Naive B cell (primary cell): ENCODE measurements around the gene APOC4. TPM values are rescaled to one million over a fixed set of nuclear protein-coding genes. Genes with fewer than 3 reads are reported as not detected.
"Not testable (repeated sequence)": the region's sequence is repeated elsewhere in the genome, so short reads cannot be mapped to it uniquely, and the experiment has no call there.

ENCODE experiments used
- ATAC-seq, 2 donors: fragments of 150-1000 bp; cut with Tn5 transposase; 2 replicates each; pipeline ENCODE4 v1.10.0; 2021; ENCODE audit warnings: low read depth in 2 of 2, mild to moderate bottlenecking in 2 of 2, moderate library complexity in 2 of 2
- DNase-seq: peaks from one replicate; pipeline ENCODE4 v3.0.0; 2022
- H3K27ac Mint-ChIP-seq, 6 donors: one replicate each; pipeline ENCODE4 v1.8.0; 2020 to 2022; ENCODE audit warnings: mild to moderate bottlenecking in 6 of 6, mixed read lengths in 6 of 6, moderate library complexity in 5 of 6, inconsistent platforms in 2 of 6
- H3K27me3 Mint-ChIP-seq, 3 donors: one replicate each; pipeline ENCODE4 v1.8.0; 2021 to 2022; ENCODE audit warnings: mixed read lengths in 3 of 3, mild to moderate bottlenecking in 1 of 3
- H3K36me3 Mint-ChIP-seq, 2 donors: one replicate each; pipeline ENCODE4 v1.8.0; 2020 to 2022; ENCODE audit warnings: mixed read lengths in 2 of 2, inconsistent platforms in 1 of 2, mild to moderate bottlenecking in 1 of 2
- H3K4me1 Mint-ChIP-seq, 3 donors: one replicate each; pipeline ENCODE4 v1.8.0; 2020 to 2022; ENCODE audit warnings: mixed read lengths in 3 of 3, inconsistent platforms in 1 of 3, mild to moderate bottlenecking in 1 of 3, moderate library complexity in 1 of 3
- H3K4me3 Mint-ChIP-seq, 8 donors: one replicate each; pipeline ENCODE4 v1.8.0; 2020 to 2022; ENCODE audit warnings: mild to moderate bottlenecking in 8 of 8, mixed read lengths in 8 of 8, moderate library complexity in 8 of 8, inconsistent platforms in 2 of 8
- H3K9me3 Mint-ChIP-seq, 7 donors: one replicate each; pipeline ENCODE4 v1.8.0; 2020 to 2022; ENCODE audit warnings: mixed read lengths in 7 of 7, mild to moderate bottlenecking in 5 of 7, inconsistent platforms in 2 of 7, moderate library complexity in 1 of 7
- polyA plus RNA-seq, 6 donors: library from polyadenylated mRNA; unstranded; fragments of 300-500 nt; fragmentation: Illumina TruSeq; gene quantifications; one replicate each; pipeline ENCODE4 v1.2.3, GENCODE V29; 2021; ENCODE audit warnings: low read depth in 6 of 6

Gene APOC4
- polyA plus RNA-seq, 6 donors from 2014 or later, result not detected

DNA sequence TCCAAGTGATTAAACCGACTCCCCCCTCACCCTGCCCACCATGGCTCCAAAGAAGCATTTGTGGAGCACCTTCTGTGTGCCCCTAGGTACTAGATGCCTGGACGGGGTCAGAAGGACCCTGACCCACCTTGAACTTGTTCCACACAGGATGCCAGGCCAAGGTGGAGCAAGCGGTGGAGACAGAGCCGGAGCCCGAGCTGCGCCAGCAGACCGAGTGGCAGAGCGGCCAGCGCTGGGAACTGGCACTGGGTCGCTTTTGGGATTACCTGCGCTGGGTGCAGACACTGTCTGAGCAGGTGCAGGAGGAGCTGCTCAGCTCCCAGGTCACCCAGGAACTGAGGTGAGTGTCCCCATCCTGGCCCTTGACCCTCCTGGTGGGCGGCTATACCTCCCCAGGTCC lies 34.4 kb upstream of the APOC4 start:
- Mint-ChIP-seq H3K4me3 (no peak overlapping the region), H3K27ac (no peak overlapping the region), H3K36me3 (peaks cover 0 to 4% of the 10 kb centered on the region in 2 donors), H3K9me3 (peaks cover 0 to 4% (median 0%) of the 10 kb centered on the region in 7 donors), H3K4me1 (peaks cover 7 to 25% (median 17%) of the 10 kb centered on the region in 3 donors), H3K27me3 (peaks cover 14 to 55% (median 46%) of the 10 kb centered on the region in 3 donors)
- DNase-seq (no peak), ATAC-seq (no peak)

DNA sequence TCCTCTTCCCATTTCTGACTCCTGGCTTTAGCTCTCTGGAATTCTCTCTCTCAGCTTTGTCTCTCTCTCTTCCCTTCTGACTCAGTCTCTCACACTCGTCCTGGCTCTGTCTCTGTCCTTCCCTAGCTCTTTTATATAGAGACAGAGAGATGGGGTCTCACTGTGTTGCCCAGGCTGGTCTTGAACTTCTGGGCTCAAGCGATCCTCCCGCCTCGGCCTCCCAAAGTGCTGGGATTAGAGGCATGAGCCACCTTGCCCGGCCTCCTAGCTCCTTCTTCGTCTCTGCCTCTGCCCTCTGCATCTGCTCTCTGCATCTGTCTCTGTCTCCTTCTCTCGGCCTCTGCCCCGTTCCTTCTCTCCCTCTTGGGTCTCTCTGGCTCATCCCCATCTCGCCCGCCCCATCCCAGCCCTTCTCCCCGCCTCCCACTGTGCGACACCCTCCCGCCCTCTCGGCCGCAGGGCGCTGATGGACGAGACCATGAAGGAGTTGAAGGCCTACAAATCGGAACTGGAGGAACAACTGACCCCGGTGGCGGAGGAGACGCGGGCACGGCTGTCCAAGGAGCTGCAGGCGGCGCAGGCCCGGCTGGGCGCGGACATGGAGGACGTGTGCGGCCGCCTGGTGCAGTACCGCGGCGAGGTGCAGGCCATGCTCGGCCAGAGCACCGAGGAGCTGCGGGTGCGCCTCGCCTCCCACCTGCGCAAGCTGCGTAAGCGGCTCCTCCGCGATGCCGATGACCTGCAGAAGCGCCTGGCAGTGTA lies 33.8 kb upstream of the APOC4 start:
- DNase-seq (no peak), ATAC-seq (no peak)
- peaks cover 7 to 24% (median 19%) of the 10 kb centered on the region in 3 donors for H3K4me1 Mint-ChIP-seq
- no peaks in the 10 kb centered on the region for H3K36me3 Mint-ChIP-seq
- peak overlapping the region in 2 of 6 donors; percentile 56 to 61 for H3K27ac Mint-ChIP-seq
- H3K9me3 Mint-ChIP-seq, result peaks cover 0 to 4% (median 0%) of the 10 kb centered on the region in 7 donors
- H3K4me3 Mint-ChIP-seq, result no peak overlapping the region
- H3K27me3 Mint-ChIP-seq, result peaks cover 14 to 62% (median 52%) of the 10 kb centered on the region in 3 donors

DNA sequence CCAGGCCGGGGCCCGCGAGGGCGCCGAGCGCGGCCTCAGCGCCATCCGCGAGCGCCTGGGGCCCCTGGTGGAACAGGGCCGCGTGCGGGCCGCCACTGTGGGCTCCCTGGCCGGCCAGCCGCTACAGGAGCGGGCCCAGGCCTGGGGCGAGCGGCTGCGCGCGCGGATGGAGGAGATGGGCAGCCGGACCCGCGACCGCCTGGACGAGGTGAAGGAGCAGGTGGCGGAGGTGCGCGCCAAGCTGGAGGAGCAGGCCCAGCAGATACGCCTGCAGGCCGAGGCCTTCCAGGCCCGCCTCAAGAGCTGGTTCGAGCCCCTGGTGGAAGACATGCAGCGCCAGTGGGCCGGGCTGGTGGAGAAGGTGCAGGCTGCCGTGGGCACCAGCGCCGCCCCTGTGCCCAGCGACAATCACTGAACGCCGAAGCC lies 33.2 kb upstream of the APOC4 start:
- Mint-ChIP-seq H3K27ac (no peak overlapping the region), H3K9me3 (peaks cover 0 to 4% (median 0%) of the 10 kb centered on the region in 7 donors), H3K4me1 (peaks cover 7 to 19% (median 15%) of the 10 kb centered on the region in 3 donors), H3K27me3 (peaks cover 19 to 68% (median 58%) of the 10 kb centered on the region in 3 donors), H3K4me3 (no peak overlapping the region), H3K36me3 (no peaks in the 10 kb centered on the region)
- ATAC-seq (no peak), DNase-seq (no peak)

DNA sequence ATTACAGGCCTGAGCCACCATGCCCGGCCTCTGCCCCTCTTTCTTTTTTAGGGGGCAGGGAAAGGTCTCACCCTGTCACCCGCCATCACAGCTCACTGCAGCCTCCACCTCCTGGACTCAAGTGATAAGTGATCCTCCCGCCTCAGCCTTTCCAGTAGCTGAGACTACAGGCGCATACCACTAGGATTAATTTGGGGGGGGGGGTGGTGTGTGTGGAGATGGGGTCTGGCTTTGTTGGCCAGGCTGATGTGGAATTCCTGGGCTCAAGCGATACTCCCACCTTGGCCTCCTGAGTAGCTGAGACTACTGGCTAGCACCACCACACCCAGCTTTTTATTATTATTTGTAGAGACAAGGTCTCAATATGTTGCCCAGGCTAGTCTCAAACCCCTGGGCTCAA lies 32.3 kb upstream of the APOC4 start:
- Mint-ChIP-seq H3K27ac (peak overlapping the region in 1 of 6 donors; percentile 88), H3K4me3 (no peak overlapping the region), H3K36me3 (no peaks in the 10 kb centered on the region), H3K9me3 (peaks cover 0 to 4% (median 0%) of the 10 kb centered on the region in 7 donors), H3K27me3 (peaks cover 19 to 77% (median 68%) of the 10 kb centered on the region in 3 donors), H3K4me1 (peaks cover 15 to 27% (median 23%) of the 10 kb centered on the region in 3 donors)
- ATAC-seq (no peak), DNase-seq (no peak)

DNA sequence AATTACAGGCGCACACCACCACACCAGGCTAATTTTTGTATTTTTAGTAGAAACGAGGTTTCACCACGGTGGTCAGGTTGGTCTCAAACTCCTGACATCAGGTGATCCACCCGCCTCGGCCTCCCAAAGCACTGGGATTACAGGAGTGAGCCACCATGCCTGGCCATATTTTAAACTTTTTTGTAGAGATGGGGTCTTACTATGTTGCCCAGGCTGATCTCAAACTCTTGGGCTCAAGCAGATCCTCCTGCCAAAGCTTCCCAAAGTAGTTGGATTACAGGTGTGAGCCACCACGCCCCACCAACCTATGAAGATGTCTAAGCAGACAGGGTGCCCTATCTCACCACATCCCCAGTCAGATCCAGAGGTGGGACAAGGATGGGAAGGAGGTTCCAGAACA lies 30.1 kb upstream of the APOC4 start:
- not testable (repeated sequence) for H3K27ac Mint-ChIP-seq, DNase-seq, ATAC-seq, H3K36me3 Mint-ChIP-seq, H3K9me3 Mint-ChIP-seq
- Mint-ChIP-seq H3K4me1 (peaks cover 11 to 16% (median 15%) of the 10 kb centered on the region in 3 donors), H3K4me3 (peak overlapping the region in 2 of 8 donors; percentile 9 to 40), H3K27me3 (peaks cover 13 to 61% (median 56%) of the 10 kb centered on the region in 3 donors)

DNA sequence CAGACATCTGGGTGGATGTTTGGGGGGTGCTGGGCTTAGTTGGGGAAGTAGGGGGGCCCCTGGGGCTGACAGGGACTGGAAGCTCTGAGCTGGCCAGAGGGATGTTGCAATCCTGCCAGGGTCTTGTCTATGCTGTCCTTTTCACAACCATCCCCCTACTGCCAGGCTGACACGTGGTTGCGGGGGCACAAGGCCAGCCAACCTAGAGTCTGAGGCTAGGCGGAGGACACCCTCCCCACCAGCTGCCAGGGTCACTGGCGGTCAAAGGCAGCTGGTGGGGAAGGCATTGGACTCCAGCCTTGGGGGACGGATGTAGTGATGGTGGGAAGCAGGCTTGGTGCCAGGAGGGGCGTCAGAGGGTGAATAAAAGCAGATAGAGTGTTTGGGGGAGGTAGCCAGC lies 29.2 kb upstream of the APOC4 start:
- Mint-ChIP-seq H3K4me3 (peak overlapping the region in 5 of 8 donors; percentile 32 to 96 (median 65)), H3K27me3 (peaks cover 11 to 55% (median 48%) of the 10 kb centered on the region in 3 donors), H3K9me3 (peaks cover 0 to 4% (median 0%) of the 10 kb centered on the region in 7 donors), H3K27ac (no peak overlapping the region), H3K4me1 (peaks cover 11 to 15% (median 12%) of the 10 kb centered on the region in 3 donors), H3K36me3 (no peaks in the 10 kb centered on the region)
- no peak for DNase-seq
- no peak for ATAC-seq

DNA sequence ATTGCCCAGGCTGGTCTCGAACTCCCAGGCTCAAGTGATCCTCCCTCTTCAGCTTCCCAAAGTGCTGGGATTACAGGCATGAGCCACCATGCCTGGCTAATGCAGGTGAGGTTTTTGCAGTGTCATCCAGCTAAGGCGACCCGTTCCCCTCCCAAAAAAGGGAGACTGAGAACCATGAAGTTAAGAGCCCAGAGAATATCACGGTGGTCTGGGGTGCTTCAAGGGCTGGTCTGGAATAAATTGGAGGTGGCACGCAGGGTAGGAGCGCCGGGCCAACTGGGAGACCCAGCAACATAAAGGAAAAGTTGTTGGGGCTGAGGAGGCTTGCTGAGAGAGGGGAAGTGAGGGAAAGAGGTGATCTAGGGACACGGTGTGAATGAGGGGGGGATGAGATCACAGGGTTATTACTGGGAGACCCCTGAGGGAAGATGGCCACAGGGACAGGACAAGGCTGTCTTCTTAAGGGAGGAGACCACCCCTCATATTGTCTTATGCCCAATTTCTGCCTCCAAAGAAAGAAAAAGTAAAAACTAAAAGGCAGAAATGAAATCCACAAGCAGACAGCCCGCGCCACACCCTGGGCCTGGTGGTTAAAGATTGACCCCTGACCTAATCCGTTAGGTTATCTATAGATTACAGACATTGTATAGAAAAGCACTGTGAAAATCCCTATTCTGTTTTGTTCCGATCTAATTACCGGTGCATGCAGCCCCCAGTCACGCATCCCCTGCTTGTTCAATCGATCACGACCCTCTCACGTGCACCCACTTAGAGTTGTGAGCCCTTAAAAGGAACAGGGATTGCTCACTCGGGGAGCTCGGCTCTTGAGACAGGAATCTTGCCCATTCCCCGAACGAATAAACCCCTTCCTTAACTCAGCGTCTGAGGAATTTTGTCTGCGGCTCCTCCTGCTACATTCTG lies 28.3 kb upstream of the APOC4 start:
- Mint-ChIP-seq H3K4me1 (peaks cover 11 to 15% (median 12%) of the 10 kb centered on the region in 3 donors), H3K4me3 (peak overlapping the region; percentile 72 to 98 (median 94)), H3K27me3 (peaks cover 8 to 50% (median 41%) of the 10 kb centered on the region in 3 donors), H3K27ac (peak overlapping the region in 2 of 6 donors; percentile 20 to 26)
- not testable (repeated sequence) for DNase-seq, H3K36me3 Mint-ChIP-seq, ATAC-seq, H3K9me3 Mint-ChIP-seq

DNA sequence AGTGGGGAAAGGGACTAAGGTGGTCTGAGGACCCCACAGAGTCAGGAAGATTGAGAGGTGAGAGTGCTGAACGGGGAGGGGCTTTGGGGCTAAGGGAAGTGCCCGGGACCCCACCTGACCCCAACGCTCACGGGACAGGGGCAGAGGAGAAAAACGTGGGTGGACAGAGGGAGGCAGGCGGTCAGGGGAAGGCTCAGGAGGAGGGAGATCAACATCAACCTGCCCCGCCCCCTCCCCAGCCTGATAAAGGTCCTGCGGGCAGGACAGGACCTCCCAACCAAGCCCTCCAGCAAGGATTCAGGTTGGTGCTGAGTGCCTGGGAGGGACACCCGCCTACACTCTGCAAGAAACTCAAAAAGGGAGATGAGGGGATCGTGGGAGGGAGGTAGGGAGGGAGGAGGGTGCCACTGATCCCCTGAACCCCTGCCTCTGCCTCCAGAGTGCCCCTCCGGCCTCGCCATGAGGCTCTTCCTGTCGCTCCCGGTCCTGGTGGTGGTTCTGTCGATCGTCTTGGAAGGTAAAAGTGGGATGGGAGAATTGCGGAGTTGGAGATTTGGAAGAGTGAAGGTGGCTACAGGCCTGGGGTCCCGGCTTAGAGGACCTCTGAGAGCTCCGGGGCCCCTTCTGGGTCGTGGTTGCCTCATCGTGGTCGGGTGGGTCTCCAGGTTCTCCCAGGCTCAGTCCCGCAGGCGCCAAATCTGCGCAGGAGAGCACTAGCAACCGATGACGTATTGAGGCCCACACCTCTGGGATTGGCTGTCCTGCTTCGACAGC lies 27.4 kb upstream of the APOC4 start, which contains the start of gene APOC1:
APOC1 (plus strand) TSS at position 176 of the 774 bp plus-strand sequence; CDS start at position 460, 284 bp downstream.
- DNase-seq, result peak; percentile 74
- H3K9me3 Mint-ChIP-seq, H3K36me3 Mint-ChIP-seq: not testable (repeated sequence)
- Mint-ChIP-seq H3K27me3 (peaks cover 8 to 44% (median 41%) of the 10 kb centered on the region in 3 donors), H3K4me1 (peaks cover 11 to 15% (median 12%) of the 10 kb centered on the region in 3 donors), H3K27ac (peak within 1 kb of the TSS in 5 of 6 donors; percentile 26 to 93 (median 84)), H3K4me3 (peak within 1 kb of the TSS; percentile 72 to 98 (median 95))
- peak; percentile 97 for ATAC-seq

DNA sequence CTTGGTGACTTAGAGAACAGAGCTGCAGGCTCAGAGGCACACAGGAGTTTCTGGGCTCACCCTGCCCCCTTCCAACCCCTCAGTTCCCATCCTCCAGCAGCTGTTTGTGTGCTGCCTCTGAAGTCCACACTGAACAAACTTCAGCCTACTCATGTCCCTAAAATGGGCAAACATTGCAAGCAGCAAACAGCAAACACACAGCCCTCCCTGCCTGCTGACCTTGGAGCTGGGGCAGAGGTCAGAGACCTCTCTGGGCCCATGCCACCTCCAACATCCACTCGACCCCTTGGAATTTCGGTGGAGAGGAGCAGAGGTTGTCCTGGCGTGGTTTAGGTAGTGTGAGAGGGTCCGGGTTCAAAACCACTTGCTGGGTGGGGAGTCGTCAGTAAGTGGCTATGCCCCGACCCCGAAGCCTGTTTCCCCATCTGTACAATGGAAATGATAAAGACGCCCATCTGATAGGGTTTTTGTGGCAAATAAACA lies 17.8 kb upstream of the APOC4 start:
- H3K36me3 Mint-ChIP-seq, result no peaks in the 10 kb centered on the region
- peaks cover 10 to 16% (median 14%) of the 10 kb centered on the region in 3 donors for H3K4me1 Mint-ChIP-seq
- no peak for DNase-seq
- no peaks in the 10 kb centered on the region for H3K9me3 Mint-ChIP-seq
- no peak overlapping the region for H3K4me3 Mint-ChIP-seq
- ATAC-seq, result no peak
- H3K27me3 Mint-ChIP-seq, result peaks cover 3 to 42% (median 30%) of the 10 kb centered on the region in 3 donors
- H3K27ac Mint-ChIP-seq, result no peak overlapping the region

DNA sequence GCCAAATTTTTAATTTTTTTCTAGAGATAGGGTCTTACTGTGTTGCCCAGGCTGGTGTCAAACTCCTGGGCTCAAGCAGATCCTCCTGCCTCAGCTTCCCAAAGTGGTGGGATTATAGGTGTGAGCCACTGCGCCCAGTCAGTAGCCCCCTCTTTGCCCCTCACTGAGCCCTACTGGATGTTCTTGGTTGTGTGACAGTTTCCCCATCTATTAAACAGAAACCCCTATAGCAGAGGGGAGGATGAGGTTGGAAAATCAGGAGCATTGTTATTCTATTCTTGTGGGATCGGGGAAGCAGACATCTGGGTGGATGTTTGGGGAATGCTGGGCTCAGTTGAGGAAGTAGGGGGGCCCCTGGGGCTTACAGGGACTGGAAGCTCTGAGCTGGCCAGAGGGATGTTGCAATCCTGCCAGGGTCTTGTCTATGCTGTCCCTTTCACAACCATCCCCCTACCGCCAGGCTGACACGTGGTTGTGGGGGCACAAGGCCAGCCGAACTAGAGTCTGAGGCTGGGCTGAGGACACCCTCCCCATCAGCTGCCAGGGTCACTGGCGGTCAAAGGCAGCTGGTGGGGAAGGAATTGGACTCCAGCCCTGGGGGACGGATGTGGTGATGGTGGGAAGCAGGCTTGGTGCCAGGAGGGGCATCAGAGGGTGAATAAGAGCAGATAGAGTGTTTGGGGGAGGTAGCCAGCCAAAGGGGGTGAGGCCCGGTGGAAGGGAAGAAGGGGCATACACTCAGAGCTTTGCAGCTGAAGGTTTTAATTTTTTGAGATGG lies 16.7 kb upstream of the APOC4 start:
- H3K36me3 Mint-ChIP-seq, result no peaks in the 10 kb centered on the region
- no peak overlapping the region for H3K4me3 Mint-ChIP-seq
- peaks cover 10 to 16% (median 14%) of the 10 kb centered on the region in 3 donors for H3K4me1 Mint-ChIP-seq
- ATAC-seq, result no peak
- peaks cover 3 to 42% (median 41%) of the 10 kb centered on the region in 3 donors for H3K27me3 Mint-ChIP-seq
- H3K9me3 Mint-ChIP-seq, result no peaks in the 10 kb centered on the region
- no peak for DNase-seq
- peak overlapping the region in 1 of 6 donors; percentile 47 for H3K27ac Mint-ChIP-seq

DNA sequence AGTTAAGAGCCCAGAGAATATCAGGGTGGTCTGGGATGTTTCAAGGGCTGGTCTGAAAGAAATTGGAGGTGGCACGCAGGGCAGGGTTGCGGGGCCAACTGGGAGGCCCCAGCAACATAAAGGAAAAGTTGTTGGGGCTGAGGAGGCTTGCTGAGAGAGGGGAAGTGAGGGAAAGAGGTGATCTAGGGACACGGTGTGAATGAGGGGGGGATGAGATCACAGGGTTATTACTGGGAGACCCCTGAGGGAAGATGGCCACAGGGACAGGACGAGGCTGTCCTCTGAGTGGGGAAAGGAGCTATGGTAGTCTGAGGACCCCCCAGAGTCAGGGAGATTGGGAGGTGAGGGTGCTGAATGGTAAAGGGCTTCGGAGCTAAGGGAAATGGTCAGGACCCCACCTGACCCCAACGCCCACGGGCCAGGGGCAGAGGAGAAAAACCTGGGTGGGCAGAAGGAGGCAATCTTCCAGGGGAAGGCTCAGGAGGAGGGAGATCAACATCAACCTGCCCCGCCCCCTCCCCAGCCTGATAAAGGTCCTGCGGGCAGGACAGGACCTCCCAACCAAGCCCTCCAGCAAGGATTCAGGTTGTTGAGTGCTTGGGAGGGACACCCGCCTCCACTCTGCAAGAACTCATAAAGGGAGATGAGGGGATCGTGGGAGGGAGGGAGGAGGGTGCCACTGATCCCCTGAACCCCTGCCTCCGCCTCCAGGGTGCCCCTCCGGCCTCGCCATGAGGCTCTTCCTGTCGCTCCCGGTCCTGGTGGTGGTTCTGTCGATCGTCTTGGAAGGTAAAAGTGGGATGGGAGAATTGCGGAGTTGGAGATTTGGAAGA lies 15.6 kb upstream of the APOC4 start:
- Mint-ChIP-seq H3K4me1 (peaks cover 10 to 16% (median 14%) of the 10 kb centered on the region in 3 donors), H3K27ac (peak overlapping the region in 3 of 6 donors; percentile 81 to 91 (median 85))
- peak in 1 of 2 donors; percentile 9 for ATAC-seq

More for the DNA sequence above, 15.6 kb upstream of the APOC4 start:
- H3K9me3 Mint-ChIP-seq, DNase-seq, H3K36me3 Mint-ChIP-seq: not testable (repeated sequence)
- peak overlapping the region in 7 of 8 donors; percentile 31 to 77 (median 66) for H3K4me3 Mint-ChIP-seq
- peaks cover 3 to 43% (median 42%) of the 10 kb centered on the region in 3 donors for H3K27me3 Mint-ChIP-seq
